ENCODE measurements around the gene CFAP97. TPM values are rescaled to one million over a fixed set of nuclear protein-coding genes. Genes with fewer than 3 reads are reported as not detected.

Gene CFAP97
- total and polyA plus RNA-seq, 9 of the 15 experiments (the other 6 are each of a cell fraction or from before 2014, with no cell fraction given): 17.3 to 57.8 (median 44.4) TPM

DNA sequence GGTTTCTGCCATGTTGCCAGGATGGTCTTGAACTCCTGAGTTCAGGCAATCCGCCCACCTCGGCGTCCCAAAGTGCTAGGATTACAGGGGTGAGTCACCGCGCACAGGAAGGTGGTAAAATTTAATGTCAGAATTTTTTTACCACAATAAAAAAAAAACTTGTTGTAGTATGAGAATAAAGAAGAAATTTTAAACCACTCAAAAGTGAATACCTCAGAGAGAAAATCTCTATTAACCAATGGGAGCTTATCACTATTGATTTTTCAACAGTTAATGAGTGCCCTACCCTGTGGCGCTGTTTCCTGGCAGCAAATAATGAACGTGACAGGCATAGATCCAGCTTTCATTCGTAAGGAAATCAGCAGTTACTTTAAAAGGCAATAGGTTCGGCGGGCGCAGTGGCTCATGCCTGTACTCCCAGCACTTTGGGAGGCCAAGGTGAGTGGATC, 93.4 kb downstream of the CFAP97 start:
- DNase-seq (ENCODE audit: extremely low read depth in 1 of 4, low spot score in 3 of 4) (no peak), ATAC-seq (no peak), FAIRE-seq (no peak)
- H3K9ac ChIP-seq (ENCODE audit: insufficient read depth in 1 of 2, low read depth in 2 of 2, low read length in 2 of 2): no peak overlapping the region
- CTCF ChIA-PET (ENCODE audit: low intra/inter-chr PET ratio): no interaction called here
- intact Hi-C loops (cut with micrococcal nuclease): no loop called here
- no peaks in the 10 kb centered on the region for H3K9me1 ChIP-seq (ENCODE audit: control insufficient read depth, insufficient read depth, low read length)
- no peak overlapping the region for H3K27ac ChIP-seq (ENCODE audit: extremely low read depth, low read depth, low read length)
- H3K4me1 ChIP-seq (replicated peaks in 1 of 2; ENCODE audit: control insufficient read depth in 2 of 2, insufficient read depth in 2 of 2, low read length in 2 of 2): peaks cover 0 to 7% of the 10 kb centered on the region in 2 experiments; a peak in 2 of 5 replicates
- in situ Hi-C loops (cut with MboI): no loop called here
- H2AFZ ChIP-seq (ENCODE audit: low read depth, low read length): no peak overlapping the region
- H3K4me3 ChIP-seq: no peak overlapping the region
- POLR2A ChIA-PET: interaction anchor here (0.6 kb wide), 1 partner anchor 26 kb away, joined by 3 read pairs; no protein-coding TSS in a partner anchor
- H3K36me3 ChIP-seq (ENCODE audit: control insufficient read depth, insufficient read depth, low read length): no peaks in the 10 kb centered on the region
- H4K20me1 ChIP-seq (replicated peaks; ENCODE audit: control insufficient read depth, insufficient read depth, low read length): no peaks in the 10 kb centered on the region
- no peaks in the 10 kb centered on the region for H3K79me2 ChIP-seq (ENCODE audit: control insufficient read depth, insufficient read depth, low read length)
- no peaks in the 10 kb centered on the region for H3K9me3 ChIP-seq (replicated peaks; ENCODE audit: control insufficient read depth, insufficient read depth, low read depth, low read length)
- no peak overlapping the region for H3K4me2 ChIP-seq (ENCODE audit: insufficient read depth, low read length)
- no TSS peak for BruUV-seq (replicated peaks)
- WGBS (ENCODE audit: insufficient coverage, low coverage, missing lambda C conversion rate): 46% methylated on average over 11 of the region's 11 CpGs
- H3K27me3 ChIP-seq (ENCODE audit: control insufficient read depth in 2 of 2, insufficient read depth in 2 of 2, low read length in 2 of 2): no peaks in the 10 kb centered on the region; a peak in 1 of 5 replicates
- TF ChIP-seq TAF9B (IDR thresholded peaks at IDR 0.05; ENCODE audit: partially characterized antibody) (no peak), SMARCA4 (IDR thresholded peaks at IDR 0.05) (no peak), ZBTB8A (IDR thresholded peaks at IDR 0.05; ENCODE audit: partially characterized antibody) (no peak), SIX5 (IDR thresholded peaks at IDR 0.05; ENCODE audit: borderline replicate concordance in 1 of 2, insufficient read depth in 1 of 2, low read depth in 1 of 2, low read length in 2 of 2) (no peak), ZBED1 (IDR thresholded peaks at IDR 0.05) (no peak), SAFB2 (IDR thresholded peaks at IDR 0.05; ENCODE audit: borderline replicate concordance, low read depth, low read length, severe bottlenecking) (no peak), RNF2 (IDR thresholded peaks at IDR 0.05) (no peak)
- TF ChIP-seq, protein P1, sequence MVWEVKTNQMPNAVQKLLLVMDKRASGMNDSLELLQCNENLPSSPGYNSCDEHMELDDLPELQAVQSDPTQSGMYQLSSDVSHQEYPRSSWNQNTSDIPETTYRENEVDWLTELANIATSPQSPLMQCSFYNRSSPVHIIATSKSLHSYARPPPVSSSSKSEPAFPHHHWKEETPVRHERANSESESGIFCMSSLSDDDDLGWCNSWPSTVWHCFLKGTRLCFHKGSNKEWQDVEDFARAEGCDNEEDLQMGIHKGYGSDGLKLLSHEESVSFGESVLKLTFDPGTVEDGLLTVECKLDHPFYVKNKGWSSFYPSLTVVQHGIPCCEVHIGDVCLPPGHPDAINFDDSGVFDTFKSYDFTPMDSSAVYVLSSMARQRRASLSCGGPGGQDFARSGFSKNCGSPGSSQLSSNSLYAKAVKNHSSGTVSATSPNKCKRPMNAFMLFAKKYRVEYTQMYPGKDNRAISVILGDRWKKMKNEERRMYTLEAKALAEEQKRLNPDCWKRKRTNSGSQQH (CRISPR knock-in tag; IDR thresholded peaks at IDR 0.05): no peak
- TF ChIP-seq, protein P2, sequence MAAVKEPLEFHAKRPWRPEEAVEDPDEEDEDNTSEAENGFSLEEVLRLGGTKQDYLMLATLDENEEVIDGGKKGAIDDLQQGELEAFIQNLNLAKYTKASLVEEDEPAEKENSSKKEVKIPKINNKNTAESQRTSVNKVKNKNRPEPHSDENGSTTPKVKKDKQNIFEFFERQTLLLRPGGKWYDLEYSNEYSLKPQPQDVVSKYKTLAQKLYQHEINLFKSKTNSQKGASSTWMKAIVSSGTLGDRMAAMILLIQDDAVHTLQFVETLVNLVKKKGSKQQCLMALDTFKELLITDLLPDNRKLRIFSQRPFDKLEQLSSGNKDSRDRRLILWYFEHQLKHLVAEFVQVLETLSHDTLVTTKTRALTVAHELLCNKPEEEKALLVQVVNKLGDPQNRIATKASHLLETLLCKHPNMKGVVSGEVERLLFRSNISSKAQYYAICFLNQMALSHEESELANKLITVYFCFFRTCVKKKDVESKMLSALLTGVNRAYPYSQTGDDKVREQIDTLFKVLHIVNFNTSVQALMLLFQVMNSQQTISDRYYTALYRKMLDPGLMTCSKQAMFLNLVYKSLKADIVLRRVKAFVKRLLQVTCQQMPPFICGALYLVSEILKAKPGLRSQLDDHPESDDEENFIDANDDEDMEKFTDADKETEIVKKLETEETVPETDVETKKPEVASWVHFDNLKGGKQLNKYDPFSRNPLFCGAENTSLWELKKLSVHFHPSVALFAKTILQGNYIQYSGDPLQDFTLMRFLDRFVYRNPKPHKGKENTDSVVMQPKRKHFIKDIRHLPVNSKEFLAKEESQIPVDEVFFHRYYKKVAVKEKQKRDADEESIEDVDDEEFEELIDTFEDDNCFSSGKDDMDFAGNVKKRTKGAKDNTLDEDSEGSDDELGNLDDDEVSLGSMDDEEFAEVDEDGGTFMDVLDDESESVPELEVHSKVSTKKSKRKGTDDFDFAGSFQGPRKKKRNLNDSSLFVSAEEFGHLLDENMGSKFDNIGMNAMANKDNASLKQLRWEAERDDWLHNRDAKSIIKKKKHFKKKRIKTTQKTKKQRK (IDR thresholded peaks at IDR 0.05; ENCODE audit: borderline replicate concordance, low read depth, low read length): no peak
- TF ChIP-seq, protein P3, sequence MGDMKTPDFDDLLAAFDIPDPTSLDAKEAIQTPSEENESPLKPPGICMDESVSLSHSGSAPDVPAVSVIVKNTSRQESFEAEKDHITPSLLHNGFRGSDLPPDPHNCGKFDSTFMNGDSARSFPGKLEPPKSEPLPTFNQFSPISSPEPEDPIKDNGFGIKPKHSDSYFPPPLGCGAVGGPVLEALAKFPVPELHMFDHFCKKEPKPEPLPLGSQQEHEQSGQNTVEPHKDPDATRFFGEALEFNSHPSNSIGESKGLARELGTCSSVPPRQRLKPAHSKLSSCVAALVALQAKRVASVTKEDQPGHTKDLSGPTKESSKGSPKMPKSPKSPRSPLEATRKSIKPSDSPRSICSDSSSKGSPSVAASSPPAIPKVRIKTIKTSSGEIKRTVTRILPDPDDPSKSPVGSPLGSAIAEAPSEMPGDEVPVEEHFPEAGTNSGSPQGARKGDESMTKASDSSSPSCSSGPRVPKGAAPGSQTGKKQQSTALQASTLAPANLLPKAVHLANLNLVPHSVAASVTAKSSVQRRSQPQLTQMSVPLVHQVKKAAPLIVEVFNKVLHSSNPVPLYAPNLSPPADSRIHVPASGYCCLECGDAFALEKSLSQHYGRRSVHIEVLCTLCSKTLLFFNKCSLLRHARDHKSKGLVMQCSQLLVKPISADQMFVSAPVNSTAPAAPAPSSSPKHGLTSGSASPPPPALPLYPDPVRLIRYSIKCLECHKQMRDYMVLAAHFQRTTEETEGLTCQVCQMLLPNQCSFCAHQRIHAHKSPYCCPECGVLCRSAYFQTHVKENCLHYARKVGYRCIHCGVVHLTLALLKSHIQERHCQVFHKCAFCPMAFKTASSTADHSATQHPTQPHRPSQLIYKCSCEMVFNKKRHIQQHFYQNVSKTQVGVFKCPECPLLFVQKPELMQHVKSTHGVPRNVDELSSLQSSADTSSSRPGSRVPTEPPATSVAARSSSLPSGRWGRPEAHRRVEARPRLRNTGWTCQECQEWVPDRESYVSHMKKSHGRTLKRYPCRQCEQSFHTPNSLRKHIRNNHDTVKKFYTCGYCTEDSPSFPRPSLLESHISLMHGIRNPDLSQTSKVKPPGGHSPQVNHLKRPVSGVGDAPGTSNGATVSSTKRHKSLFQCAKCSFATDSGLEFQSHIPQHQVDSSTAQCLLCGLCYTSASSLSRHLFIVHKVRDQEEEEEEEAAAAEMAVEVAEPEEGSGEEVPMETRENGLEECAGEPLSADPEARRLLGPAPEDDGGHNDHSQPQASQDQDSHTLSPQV (IDR thresholded peaks at IDR 0.05): no peak
